GM21360 (cell line): ENCODE data around the gene GOLGA7B.

Experiments used
- ATAC-seq: cut with Tn5 transposase; IDR thresholded peaks from one replicate; pipeline ENCODE4 v1.9.1; 2021; ENCODE audit warnings: mild to moderate bottlenecking, moderate library complexity; ENCODE audit not compliant: unreplicated experiment

The GOLGA7B gene

DNA sequence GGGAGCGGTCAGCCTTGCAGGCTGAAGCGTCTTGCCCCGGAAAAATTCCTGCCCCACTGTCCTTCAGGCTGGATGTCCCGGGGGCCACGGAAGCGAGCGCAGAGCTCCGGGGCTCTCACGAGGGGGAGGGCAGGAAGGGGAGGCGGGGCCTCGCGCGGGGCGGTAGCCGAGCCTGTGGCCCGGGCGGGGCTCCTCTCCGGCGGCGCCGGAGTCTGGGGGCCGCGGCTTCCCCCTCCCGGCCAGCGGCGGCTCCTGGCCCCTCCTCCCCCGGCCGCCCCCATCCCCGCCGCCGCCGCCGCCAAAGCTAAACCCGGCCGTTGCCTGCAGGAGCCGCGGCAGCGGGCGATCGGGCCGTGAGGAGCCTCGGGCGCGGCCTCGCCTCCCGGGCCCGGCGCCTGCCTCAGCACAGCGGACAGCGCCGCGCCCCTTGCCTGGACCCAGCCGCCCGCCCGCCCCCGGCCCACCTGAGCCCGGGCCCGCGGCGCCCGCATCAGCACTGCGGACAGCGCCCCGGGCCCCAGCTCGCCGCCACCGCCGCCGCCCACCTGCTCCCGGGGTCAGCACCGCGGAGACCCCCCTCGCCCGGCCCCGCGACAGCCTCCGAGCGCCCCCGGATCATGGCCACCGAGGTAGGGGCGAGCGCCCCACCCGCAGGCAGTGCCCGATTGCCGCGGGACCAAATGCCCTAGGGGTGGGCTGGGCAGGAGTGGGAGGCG lies at the start of gene GOLGA7B:
GOLGA7B (plus strand) TSS at position 157 of the 716 bp plus-strand sequence; CDS start at position 618, 461 bp downstream.
- ATAC-seq = no peak

DNA sequence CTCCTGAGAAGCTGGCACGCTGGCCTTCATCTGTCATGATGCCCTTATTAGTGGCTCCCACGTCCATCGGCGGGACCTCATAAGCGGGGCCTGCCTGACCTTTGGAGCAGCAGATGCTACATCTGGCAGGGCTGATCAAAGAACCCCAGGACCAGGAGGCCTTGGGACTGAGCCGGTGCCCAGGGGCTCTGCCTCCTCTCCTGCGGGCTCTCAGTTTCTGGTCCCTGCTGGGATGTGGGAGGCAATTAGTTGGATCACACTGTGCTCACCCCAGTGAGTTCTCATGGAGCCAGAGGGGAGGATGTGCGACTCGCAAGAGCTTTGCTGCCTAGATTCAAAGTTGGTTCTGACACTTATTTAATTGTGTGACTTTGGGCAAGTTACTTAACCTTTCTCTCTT lies 49.2 kb upstream of the GOLGA7B start:
- ATAC-seq = no peak

DNA sequence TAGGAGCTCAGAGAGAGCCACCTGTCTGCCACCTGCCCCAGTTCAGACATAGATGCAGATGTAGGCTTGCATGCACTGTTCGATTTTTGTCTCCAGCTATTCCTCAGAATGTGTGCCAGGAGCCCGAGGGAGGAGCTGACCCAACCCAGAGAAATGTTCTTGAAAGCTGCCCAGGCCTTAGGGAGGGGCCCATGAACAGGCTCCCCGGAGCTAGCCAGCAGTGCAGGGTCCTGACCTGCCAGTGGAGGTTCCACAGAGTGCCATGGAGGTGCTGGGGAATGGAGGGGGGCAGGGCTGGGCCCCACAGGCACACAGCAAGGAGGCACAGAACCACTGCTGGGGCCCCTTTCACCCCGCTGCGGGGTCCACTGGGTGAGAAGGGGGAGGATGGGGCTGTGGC lies 48.2 kb upstream of the GOLGA7B start:
- ATAC-seq = no peak

DNA sequence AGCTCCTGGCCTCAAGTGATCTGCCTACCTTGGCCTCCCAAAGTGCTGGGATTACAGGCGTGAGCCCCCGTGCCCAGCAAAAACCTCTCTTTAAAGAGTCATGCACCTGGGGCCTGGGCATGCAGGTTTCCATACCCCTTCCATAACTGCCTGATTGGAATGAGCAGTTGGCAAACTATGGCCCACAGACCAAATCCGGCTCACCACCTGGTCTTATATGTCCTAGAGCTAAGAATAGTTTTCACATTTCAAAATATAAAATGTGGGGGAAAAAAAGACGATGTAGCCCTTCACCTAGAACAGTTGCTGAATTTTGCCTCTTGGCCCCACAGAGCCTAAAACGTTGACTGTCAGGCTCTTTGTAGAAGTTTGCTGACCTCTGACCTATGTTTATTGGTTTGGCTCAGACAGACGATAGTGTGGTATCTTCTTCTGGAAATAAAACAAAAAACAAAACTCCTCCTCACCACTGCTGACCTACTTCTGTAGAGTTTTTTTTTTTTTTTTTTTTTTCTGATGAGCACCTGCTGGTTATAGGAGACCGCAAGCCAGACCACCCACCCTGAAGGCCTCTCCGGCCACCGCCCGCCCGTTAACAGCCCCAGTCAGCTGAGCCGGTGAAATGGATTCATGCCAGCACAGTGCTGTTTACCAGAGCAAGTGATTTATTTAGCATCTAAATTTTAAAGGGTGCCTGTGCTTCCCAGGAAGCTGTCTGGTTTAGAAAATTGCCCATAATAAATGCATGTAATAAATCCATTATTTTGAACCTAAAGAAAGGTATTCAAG lies 44.4 kb upstream of the GOLGA7B start:
- ATAC-seq = no peak

DNA sequence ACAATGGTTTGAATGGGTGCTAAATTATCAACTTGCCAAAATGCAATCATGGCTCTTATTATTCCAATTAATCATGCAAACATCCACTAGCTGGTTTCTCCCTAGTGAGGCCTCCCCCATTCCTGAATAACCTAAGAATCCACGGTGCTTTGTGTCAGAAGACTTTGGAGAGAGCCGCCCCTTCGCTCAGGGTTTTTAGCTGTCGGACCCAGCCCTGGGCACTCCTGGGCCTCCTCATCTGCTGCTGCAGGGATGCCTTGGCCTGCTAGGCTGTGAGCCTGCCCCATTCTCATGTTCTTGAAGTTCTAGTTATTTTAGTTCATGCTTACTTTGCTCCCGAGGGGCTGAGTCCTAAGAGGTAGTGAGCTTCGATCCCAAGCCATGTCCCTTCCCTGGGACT lies 43.7 kb upstream of the GOLGA7B start:
- no peak for ATAC-seq

DNA sequence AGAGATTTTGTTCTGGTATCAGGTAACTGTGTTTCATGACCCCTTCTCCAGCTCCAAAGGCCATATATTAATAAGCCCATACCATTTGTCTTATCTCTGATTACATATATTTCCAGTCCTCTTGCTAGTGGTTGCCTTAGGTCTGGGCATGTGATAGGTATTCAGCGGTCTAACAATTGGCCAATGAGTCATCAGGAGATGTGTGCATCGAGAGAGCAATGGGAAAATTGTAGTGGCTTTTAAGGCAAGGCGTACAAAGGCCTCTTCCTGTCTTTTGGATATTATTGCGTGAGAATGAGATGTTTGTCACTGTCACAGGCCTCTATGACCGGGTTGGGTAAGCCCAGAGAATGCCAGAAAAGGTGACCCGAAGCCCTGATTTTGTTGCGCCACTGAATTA lies 39.2 kb upstream of the GOLGA7B start:
- no peak for ATAC-seq

DNA sequence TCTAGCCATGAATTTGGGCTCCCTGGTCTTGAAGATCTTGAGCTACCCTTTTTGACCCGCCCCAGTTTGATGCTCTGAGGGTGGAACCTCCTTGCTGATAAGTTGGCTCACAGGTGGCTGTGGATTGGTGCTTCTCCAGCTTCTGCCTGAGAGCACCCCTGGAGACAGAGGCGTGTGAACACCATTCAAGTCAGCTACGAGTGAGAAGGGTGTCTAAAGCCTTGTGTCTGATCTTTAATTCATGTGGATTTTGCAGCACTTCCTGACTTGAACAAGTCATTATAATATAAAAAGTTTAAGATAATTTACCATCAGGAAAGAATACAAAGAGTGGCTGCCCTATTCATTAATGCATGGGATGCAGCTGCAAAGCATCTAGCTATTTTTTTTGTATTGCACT lies 37.7 kb upstream of the GOLGA7B start:
- ATAC-seq = no peak

DNA sequence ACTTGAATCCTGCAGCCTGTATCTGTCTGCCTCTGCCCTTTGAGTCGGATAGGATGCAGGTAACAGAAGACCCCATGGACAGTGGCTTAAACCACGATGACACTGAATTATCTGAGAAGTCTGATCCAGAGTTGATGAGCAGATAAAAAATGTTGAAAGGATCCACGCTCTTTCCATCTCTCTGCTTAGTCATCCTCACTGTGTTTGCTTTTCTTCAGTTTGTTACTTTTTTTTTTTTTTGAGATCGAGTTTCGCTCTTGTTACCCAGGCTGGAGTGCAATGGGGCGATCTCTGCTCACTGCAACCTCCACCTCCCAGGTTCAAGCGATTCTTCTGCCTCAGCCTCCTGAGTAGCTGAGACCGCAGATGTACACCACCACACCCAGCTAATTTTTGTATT lies 36.9 kb upstream of the GOLGA7B start:
- no peak for ATAC-seq

DNA sequence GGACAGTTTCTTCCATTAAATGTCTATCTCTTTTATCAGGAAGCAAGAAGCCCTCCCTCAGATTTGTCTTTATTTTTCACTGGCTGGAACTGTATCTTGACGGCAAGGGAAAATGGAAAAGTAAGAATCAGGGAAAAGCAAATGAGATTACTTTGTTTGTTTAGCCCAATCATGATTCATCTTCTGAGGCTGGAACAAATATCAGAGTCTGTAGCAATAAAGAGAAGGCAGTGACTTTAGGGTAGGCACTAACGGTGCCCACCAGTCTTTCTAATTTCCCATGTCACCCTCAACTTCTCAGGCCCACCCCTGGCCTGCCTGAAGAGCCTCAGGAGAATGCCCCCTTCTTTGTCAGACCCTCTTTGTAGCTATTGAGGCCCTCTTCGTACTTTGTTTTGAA lies 36.3 kb upstream of the GOLGA7B start:
- ATAC-seq = no peak

DNA sequence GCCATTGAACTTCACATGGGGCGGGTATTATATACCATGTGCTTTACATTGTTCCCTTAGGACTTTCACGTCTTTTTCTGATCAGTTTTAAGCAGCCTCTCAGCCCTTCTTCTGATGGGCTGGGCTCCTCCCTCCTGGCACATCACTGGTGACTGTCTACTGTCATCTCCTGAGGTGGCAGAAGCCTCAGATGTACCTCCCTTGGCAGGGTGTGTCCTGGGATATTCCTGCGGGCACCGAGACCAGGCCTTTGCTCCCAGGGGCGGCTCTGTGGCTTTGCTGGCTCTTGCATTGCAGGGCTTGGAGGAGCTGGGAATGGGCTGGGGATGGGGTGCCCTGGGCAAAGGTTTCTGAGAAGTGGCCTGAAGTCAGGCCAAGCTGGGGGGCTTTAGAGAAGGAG lies 34.6 kb upstream of the GOLGA7B start:
- no peak for ATAC-seq

DNA sequence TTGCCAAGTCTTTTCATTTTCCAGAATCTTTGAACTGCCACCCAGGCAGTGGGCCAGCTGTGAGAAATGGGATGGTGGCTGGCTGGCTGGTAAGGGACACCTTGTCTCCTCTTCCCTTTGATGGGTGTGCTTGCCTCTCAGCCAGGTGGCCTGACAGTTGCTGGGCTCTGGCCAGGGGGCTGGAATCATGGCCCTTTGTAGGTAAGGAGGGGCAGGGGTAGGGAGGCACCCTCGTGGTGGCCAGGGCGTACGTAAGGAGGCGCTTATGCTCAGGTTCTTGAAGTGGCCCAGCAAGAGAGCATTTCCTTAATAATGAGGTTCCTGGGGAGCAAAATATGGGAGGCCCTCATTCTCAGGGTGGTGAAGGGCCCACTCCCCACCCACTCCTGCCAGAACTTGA lies 33.0 kb upstream of the GOLGA7B start:
- no peak for ATAC-seq

DNA sequence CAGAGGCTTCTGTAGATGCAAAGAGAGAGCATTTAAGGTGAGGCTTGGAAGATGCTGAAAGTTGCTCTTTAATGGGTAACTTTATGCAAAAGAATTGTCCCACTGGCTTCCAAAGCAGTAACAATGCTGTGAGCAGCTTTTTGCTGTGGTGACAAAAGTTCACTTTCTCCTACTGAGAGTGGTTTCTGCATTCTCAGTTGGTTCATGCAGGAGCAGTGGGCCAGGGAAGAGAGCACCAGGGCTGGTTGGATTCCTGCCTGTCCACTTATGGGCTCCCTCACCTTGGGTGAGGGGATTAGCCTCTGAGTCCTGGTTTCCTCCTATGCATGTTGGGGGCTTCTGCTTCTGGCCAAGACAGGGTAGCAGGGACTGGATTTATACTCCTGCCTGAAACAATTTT lies 31.1 kb upstream of the GOLGA7B start:
- ATAC-seq = no peak

DNA sequence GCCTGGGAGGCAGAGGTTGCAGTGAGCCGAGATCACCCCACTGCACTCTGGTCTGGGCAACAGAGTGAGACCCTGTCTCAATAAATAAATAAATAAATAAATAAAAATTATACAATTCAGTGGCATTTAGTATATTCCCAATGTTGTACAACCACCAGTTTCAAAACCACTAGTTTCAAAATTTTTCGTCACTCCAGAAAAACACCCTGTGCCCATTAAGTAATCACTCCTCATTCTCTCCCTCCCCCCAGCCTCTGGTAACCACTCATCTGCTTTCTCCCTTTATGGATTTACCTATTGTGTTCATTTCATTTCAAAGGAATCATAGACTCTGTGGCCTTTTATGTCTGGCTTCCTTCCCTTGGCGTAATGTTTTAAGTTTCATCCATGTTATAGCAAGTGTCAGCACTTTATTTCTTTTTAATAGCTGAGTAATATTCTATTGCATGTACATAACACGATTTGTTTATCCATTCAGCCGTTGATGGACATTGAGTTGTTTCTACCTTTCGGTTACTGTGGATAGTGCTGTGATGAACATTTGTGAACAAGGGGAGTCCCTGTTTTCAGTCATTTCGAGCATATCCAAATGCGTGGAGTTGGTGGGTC lies 29.4 kb upstream of the GOLGA7B start:
- ATAC-seq = no peak

DNA sequence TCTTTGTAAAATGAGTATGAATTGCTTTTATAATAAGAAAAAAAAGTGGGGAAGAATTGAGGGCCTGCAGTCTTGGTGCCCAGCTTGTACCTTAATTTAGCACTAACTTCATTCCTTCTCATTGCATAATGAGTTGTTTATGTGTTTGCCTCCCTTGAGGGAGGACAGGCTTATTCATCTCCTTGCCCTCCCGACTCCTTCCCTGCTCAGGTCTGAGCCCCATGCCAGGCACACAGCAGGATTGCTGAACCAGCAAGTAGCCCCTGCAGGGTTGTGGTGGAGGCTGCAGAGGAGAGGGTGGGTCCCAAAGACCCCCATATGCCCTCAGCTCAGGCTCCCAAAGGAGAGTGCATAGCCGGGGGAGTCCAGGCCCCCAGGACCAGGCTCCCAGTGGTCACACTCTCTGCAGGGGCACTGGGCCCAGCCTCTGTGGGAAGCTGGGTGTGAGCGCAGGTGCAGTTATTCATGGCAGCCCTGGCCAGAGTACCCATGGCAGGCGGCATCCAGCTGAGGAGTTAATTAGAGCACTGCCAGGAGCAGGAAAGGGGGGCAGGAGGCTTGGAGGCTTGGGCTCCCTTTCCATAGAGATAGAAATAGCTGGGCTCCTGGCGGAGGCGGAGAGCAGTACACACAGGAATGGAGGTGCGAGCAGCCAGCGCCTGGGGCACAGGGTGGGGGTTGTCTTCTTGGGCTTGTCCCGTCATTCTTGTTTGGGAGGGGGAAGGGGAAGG lies 28.2 kb upstream of the GOLGA7B start:
- ATAC-seq = no peak

DNA sequence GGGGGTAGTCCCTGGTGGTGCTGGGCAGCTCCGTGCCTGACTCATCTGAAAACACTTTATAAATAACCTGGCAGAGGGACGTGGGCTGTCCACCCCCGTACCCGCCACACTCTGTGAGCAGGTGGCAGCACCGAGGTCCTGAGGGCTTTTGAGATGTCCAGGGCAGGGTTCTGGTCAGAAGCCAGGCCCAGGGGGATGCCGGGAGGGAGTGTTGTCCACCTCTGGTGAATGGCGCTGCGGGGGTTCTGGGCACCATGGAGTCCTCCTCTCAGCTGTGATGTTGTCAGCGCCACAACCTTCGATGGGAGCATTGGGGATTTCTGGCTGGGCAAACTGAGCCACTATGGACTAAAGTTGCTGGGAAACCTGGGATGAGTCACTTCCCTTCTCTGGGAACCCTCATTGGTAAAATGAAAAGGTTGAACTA lies 27.4 kb upstream of the GOLGA7B start:
- no peak for ATAC-seq

DNA sequence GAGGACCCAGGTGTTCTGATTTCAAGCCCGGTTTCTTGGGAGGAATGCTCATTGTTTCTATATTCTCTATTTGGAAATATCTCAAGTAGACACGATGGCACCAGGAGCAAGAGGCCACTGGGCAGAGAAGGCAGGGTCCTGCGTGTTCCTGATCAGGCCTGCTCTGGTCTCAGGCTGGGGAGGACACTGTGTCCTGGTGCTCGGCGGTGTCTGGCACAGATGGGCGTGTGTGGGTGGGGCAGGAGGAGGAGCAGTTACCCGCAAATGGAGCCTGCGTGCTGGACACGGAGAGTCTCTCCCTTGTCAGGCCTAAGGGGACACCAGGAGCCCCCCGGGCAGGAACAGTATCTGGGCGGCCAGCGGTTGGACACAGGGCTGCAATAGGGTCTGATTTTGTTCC lies 25.9 kb upstream of the GOLGA7B start:
- ATAC-seq = no peak

DNA sequence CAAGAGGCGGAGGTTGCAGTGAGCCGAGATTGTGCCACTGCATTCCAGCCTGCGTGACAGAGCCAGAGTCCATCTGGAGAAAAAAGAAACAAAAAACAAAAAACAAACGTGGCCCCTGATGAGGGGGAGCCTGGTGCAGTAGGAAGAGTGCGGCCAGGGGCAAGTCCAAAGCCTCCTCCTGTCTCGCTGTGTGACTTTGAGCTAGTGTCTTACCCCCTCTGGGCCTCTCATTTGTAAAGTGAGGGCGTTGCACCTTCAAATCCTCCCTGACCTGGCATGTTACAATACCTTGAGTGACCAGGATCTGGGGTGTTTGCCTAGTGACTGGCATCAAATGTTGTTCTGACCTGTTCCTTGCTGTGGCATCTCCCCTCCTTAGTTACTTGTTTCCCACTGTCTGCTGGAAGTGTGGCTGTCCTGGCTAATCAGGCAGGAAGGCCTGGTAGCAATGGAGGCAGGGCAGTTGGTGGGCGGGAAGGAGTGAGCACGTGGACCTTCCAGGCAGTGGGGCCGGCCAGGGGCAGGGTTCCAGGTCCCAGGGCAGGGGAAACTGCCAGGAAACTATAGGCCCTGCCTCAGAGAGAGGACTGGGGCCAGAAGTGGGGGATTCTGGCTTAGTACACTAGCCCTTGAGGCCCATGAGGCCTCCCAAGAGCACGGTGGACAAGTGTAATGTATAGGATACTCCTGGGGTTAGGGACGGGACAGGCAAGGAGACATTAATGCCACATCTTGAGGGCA lies 24.5 kb upstream of the GOLGA7B start:
- ATAC-seq = no peak

DNA sequence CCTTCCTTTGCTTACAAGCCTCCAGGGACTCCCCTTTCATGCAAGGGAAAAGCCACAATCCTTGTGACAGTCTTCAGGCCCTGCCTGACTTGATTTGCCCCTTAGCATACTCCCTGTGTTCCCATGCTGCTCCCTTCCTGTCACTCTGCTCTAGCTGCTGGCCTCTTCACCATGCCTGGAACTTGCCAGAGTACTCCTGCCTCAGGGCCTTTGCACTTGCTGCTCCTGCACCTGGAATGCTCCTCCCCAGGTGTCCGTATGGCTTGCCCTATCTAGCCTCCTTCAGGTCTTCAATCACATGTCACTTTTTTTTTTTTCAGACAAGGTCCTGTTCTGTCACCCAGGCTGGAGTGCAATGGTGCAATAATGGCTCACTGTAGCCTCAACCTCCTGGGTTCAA lies 22.8 kb upstream of the GOLGA7B start:
- no peak for ATAC-seq

DNA sequence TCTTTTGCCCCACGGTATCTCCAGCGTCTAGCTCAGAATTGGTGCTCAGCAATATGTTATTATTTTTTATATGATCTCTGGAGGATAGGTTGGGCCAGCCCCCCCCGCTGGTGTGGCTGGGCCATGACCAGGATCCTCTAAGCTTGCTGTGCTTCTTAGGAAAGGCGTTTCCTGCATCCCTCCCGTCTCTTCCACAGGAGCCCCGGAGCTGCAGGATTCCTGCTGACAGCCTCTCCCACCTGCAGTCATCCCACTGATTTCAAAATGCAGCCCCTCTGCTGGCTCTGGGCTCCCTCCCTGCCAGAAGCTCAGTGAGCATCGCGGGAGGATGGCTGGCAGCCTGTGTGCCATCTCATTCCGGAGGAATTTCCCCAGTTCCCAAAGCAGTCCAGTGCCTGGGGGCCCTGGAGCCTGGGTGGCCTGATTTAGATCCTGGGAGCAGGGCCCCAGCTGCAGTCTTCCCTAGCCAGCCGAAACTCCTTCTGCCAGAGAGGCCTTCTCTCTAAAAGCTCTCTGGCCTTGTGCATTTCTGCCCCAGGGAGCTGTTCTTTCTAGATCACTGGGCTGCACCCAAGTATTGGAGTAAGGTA lies 21.8 kb upstream of the GOLGA7B start:
- ATAC-seq = no peak

DNA sequence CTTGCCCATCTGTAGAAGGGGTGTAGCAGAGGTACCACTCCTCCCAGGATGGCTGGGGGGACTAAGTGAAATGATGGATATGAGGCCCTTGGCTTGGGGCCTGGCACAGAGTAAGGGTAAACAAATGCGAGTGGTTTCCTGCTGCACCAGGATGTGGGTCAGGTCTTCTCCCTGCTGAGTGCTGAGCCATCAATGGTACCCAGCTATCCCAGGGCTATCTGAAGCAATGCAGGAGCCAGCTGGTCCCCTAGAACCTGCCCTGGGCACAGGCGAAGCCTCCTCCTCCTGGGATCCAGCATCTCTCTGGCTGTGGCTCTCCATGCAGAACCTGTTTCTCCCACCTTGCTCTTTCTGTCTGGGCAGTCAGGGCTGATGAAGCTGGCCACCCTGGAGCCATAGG lies 20.9 kb upstream of the GOLGA7B start:
- ATAC-seq = no peak
